ENCODE results near the gene NDUFS3.
"Not testable (repeated sequence)": the region's sequence is repeated elsewhere in the genome, so short reads cannot be mapped to it uniquely, and the experiment has no call there.

The NDUFS3 gene

DNA sequence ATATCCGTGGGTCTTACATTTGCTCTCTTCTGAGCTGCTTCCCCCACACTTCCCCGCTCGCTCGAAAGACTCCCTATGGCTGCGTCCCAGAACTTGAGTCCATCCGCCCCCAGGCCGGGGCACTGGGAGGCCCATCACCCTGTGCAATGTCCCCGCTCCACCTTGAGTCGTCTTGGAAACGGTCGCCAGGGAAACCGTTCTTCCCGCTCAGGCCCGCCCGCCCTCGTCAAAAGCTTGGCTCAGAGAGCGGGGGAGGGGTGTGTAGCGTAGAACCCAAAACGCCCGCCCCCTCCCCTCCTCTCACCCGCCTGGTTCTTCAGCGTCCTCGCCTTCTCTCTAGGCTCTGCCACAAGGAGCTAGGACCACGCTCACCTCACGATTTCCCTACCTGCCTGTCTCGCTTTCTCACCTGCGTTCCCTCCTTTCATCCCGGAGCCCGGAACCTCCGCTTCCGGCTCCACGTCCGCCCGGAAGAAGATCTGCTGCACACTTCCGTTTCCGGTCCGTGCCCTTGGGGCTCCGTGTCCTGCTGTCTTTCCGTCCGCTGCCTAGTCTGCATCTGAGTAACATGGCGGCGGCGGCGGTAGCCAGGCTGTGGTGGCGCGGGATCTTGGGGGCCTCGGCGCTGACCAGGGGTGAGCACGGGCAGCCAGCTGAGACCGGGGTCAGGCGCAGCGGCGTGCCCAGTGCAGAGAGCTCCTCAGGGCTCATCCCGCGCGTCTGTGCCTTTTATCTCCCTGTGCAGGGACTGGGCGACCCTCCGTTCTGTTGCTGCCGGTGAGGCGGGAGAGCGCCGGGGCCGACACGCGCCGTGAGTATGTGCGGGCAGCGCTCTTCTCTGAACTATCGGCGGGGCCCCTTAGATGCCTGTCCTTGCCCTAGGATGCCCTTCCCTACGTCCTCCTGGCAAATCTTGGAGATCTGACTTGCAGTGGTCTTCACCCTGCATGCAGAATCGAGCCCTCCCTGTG is at the start of gene NDUFS3, which contains the start of gene KBTBD4:
TSS of gene NDUFS3 (plus strand) at position 551 of the 971 bp plus-strand sequence. CDS start at position 569, 18 bp downstream.
TSS of gene KBTBD4 (minus strand) at position 447 of the 971 bp plus-strand sequence. CDS start at position 428, 19 bp downstream.
- in situ Hi-C loops (cut with HindIII; ENCODE audit: low pct_unique_long_range_greater_than_20kb, low sequenced_read_pairs) = no loop called here
- peak; percentile 86 to 96 for DNase-seq (ENCODE audit: low read depth in 1 of 2, low spot score in 1 of 2)
- no peak for TF ChIP-seq JUND (IDR thresholded peaks at IDR 0.05; ENCODE audit: low read depth)

DNA sequence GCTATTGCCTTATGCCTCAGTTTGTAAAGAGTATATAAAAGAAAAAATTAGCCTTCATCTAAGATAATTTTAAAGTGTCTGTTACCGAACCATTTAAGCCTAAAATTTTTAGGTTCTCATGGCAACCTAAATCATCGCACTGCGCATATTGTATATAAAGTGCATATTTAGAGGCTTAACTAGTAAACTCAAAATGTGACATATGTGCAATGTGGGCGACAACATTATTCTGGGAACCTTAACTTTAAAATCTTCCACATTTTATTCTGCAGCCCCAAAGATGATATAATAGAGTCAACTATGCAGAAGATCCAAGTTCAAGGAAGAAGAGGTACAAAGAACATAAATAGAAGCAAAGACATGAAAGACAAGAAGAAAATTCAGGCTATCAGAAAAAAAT is 48.9 kb upstream of the NDUFS3 start:
- in situ Hi-C loops (cut with HindIII; ENCODE audit: low pct_unique_long_range_greater_than_20kb, low sequenced_read_pairs) = no loop called here
- DNase-seq (ENCODE audit: low read depth in 1 of 2, low spot score in 1 of 2) = no peak
- no peak for TF ChIP-seq JUND (IDR thresholded peaks at IDR 0.05; ENCODE audit: low read depth)

DNA sequence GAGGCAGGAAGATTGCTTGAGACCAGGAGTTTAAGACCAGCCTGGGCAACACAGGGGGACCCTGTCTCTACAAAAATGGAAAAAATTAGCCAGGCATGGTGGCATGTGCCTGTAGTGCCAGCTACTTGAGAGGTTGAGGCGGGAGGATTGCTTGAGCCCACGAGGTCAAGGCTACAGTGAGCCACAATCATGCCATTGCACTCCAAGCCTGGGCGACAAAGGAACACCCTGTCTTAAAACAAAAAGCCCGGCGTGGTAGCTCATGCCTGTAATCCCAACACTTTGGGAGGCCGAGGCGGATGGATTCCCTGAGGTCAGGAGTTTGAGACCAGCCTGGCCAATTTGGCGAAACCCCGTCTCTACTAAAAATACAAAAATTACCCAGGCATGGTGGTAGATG is 48.2 kb upstream of the NDUFS3 start:
- in situ Hi-C loops (cut with HindIII; ENCODE audit: low pct_unique_long_range_greater_than_20kb, low sequenced_read_pairs) = not testable (repeated sequence)

DNA sequence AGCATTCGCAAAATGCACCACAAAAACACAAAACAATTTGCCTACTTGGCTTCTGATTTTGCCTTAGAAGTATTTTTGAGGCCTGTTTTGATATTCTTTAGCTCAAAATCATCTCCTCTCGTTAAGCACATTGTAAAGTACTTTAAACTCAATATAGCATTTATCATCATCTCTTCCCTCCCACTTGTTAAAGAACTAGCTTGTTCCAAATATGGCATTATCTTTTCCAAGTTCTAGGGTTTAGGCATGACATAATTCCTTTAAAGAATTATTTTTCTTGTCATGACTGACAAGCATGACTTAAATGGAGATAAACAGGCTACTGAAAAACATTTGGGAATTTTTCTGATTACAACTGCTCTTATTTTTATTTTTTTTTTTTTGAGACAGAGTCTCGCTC is 47.2 kb upstream of the NDUFS3 start:
- no peak for DNase-seq (ENCODE audit: low read depth in 1 of 2, low spot score in 1 of 2)
- in situ Hi-C loops (cut with HindIII; ENCODE audit: low pct_unique_long_range_greater_than_20kb, low sequenced_read_pairs) = no loop called here
- TF ChIP-seq JUND (IDR thresholded peaks at IDR 0.05; ENCODE audit: low read depth) = no peak

More for the DNA sequence above, 48.2 kb upstream of the NDUFS3 start:
- not testable (repeated sequence) for DNase-seq (ENCODE audit: low read depth in 1 of 2, low spot score in 1 of 2)

DNA sequence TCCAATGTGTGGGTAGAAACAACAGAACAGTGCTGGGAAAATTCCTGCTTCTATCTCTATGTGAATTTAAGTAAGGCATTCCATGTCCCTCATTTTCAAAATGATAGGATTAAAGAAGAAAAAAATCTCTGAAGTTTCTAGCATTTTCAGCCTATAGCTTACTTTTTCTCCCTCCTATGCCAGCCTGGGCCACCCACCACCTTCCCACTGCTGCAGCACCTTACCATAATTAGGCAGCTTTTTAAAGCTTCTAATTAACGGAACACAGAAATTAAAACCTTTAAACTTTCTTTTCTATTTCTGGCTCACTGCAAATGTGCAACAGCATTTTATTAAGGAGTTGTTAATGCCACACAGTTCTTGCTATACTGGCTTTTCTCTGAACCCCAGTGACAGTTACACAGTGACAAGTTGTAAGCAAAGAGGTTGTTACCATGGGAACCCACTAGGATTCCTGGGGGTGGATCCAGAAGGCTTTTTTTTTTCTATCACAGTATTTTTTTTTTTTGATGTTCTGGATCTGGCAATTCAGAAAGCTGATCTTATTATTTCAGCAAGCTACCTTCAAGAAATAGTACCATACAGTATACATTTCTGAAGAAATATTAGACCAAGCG is 46.2 kb upstream of the NDUFS3 start:
- no peak for TF ChIP-seq JUND (IDR thresholded peaks at IDR 0.05; ENCODE audit: low read depth)
- in situ Hi-C loops (cut with HindIII; ENCODE audit: low pct_unique_long_range_greater_than_20kb, low sequenced_read_pairs) = no loop called here
- DNase-seq (ENCODE audit: low read depth in 1 of 2, low spot score in 1 of 2) = no peak

DNA sequence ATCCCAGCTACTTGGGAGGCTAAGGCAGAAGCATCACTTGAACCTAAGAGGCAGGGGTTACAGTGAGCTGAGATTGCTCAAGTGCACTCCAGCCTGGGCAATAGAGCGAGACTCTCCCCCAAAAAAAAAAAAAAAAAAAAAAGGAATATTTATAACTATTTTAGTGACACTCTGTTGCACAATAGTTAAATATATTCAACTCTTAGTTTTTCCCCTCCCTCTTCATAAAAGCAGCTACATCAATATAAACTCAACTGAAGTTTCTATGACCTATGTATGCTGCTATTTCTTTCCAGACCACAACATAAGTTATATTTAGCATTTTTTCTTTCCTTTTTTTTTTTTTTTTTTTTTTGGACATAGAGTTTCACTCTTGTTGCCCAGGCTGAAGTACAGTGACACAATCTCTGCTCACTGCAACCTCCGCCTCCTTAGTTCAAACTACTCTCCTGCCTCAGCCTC is 45.2 kb upstream of the NDUFS3 start:
- TF ChIP-seq JUND (IDR thresholded peaks at IDR 0.05; ENCODE audit: low read depth) = no peak
- no peak for DNase-seq (ENCODE audit: low read depth in 1 of 2, low spot score in 1 of 2)
- in situ Hi-C loops (cut with HindIII; ENCODE audit: low pct_unique_long_range_greater_than_20kb, low sequenced_read_pairs) = no loop called here

DNA sequence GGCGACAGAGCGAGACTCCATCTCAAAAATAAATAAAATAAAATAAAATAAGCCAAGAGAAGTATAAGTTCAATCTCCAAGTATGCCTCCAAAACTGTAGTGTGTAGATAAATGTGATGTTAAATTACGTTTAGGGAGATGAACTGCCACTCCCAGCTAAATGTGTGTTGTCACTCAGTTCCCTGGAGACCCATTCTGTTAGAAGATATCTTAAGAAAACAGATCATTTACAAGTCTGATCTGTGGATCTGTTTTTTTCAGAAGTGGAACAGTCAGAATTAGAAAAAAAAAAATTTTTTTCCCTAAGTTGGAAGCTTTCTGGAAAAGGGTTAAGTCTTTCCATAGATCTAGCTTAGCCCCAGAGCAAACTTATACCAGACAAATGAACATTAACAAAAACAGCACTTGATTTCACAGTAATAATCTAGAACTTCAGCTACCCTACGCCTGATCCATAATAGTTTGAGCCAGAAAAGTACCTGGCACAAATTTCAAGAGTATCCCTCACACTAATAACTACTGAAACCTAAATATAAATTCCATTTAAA is 44.1 kb upstream of the NDUFS3 start:
- no peak for DNase-seq (ENCODE audit: low read depth in 1 of 2, low spot score in 1 of 2)
- no peak for TF ChIP-seq JUND (IDR thresholded peaks at IDR 0.05; ENCODE audit: low read depth)
- in situ Hi-C loops (cut with HindIII; ENCODE audit: low pct_unique_long_range_greater_than_20kb, low sequenced_read_pairs) = no loop called here

DNA sequence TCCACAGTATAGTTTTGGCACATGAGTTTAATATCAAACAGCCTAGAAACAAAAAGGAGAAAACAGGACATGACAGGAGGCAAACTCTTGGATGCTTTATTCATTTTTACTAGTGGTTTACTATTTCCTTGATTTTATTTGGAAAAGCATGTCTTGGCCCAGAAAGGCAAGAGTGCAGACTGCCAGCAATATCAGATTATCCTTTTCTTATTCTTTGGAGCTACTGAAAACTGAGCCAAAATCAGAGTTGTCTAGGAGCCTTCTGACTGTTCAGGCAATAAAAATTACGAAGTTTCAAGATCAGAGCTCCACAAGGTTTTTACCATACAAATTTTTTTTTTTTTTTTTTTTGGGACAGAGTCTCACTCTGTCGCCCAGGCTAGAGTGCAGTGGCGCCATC is 42.0 kb upstream of the NDUFS3 start:
- DNase-seq (ENCODE audit: low read depth in 1 of 2, low spot score in 1 of 2) = no peak
- TF ChIP-seq JUND (IDR thresholded peaks at IDR 0.05; ENCODE audit: low read depth) = no peak
- in situ Hi-C loops (cut with HindIII; ENCODE audit: low pct_unique_long_range_greater_than_20kb, low sequenced_read_pairs) = no loop called here

DNA sequence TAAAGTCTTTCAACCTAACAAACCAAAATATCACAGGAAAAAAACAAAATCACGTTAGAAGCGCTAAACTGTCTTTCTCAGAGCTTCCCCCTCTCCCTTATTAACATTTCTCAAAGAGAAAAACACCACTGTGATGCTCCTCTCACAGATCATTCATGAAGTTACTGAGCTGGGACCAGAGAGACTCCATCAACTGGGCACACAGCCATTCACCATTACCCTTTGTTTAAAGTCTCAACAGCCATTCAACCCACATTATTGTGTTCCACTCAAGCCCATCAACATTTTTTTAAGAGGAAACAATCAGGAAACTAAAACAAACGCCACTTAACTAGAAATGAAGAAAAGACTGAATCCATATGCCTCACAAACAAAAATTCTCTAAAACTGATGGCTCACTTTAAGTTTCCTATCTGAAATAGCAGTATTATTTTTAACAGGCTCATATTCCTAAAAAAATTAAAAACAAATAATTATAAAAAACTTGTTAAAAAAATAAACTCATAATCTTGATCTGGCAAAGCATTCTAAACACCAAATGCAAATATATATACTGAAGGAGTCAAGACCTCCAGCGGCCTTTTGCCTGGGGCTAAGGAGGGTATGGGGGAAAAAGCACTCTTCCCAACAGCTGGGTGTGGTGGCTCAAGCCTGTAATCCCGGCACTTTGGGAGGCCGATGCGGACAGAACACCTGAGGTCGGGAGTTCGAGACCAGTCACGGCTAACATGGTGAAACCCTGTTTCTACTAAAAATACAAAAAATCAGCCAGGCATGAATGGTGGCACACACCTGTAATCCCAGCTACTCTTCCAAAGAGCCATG is 39.9 kb upstream of the NDUFS3 start:
- no peak for TF ChIP-seq JUND (IDR thresholded peaks at IDR 0.05; ENCODE audit: low read depth)
- DNase-seq (ENCODE audit: low read depth in 1 of 2, low spot score in 1 of 2) = no peak
- in situ Hi-C loops (cut with HindIII; ENCODE audit: low pct_unique_long_range_greater_than_20kb, low sequenced_read_pairs) = no loop called here

DNA sequence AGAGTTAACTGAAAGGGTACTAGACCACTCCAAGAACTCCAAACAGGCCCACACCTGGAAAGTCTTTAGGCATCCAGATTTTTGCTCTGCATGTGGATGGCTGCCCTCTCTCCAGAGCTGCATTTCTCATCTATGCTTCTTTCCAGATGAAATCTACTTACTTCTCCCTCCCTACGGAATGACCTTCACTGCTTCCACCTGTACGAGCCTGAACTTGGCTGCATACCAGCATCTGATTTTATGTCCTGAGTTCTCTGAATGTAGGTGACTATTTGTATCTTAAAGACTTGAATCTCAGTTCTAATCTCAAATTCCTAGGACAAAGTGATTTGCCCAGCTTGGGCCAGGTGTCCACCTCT is 39.2 kb upstream of the NDUFS3 start:
- TF ChIP-seq JUND (IDR thresholded peaks at IDR 0.05; ENCODE audit: low read depth) = no peak
- peak in 1 of 2 experiments; percentile 38 for DNase-seq (ENCODE audit: low read depth in 1 of 2, low spot score in 1 of 2)
- in situ Hi-C loops (cut with HindIII; ENCODE audit: low pct_unique_long_range_greater_than_20kb, low sequenced_read_pairs) = no loop called here

DNA sequence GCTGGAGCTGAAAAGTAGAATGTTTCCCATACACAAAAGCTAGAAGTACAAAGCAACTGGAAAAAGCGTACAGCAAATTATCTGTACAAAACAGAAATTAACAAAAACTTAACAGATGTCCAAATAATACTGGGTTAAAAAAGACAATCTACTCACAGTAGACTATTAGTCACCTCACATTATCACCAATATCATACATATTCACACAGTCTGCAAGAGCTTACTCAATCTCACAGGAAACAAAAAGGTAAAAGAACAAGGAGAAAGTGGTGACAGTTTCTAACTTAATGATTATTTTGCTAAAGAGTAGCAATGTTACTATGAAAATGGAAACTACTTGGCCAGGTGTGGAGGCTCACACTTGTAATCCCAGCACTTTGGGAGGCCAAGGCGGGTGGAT is 37.8 kb upstream of the NDUFS3 start:
- DNase-seq (ENCODE audit: low read depth in 1 of 2, low spot score in 1 of 2) = no peak
- no peak for TF ChIP-seq JUND (IDR thresholded peaks at IDR 0.05; ENCODE audit: low read depth)
- in situ Hi-C loops (cut with HindIII; ENCODE audit: low pct_unique_long_range_greater_than_20kb, low sequenced_read_pairs) = no loop called here

DNA sequence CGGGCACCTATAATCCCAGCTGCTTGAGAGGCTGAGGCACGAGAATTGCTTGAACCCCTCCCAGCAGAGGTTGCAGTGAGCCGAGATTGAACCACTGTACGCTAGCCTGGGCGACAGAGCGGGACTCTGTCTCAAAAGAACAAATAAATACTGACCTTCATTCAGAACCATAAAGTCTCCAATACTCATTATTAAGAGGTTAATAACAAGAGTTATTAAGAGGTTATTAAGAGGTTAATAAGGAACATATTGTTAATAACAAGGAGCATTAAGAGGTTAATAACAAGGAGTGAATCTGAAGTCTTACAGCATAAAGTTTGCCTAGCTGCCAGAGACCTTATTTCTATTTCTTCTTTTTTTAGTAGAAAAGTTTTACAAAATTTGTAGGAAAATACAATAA is 33.6 kb upstream of the NDUFS3 start:
- TF ChIP-seq JUND (IDR thresholded peaks at IDR 0.05; ENCODE audit: low read depth) = no peak
- in situ Hi-C loops (cut with HindIII; ENCODE audit: low pct_unique_long_range_greater_than_20kb, low sequenced_read_pairs) = no loop called here
- DNase-seq (ENCODE audit: low read depth in 1 of 2, low spot score in 1 of 2) = no peak

DNA sequence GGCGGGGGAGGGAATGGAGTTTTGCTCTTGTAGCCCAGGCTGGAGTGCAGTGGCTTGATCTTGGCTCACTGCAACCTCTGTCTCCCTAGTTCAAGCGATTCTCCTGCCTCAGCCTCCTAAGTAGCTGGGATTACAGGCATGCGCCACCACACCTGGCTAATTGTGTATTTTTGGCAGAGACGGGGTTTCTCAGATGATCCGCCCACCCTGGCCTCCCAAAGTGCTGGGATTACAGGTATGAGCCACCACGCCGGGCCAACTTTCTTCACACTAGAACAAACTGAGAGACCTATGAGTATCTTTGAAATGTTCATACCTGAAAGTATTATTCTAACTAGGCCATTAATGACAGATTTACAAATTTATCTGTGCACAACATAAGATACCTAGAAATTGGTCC is 32.6 kb upstream of the NDUFS3 start:
- in situ Hi-C loops (cut with HindIII; ENCODE audit: low pct_unique_long_range_greater_than_20kb, low sequenced_read_pairs); DNase-seq (ENCODE audit: low read depth in 1 of 2, low spot score in 1 of 2): not testable (repeated sequence)
